ENCODE results near the gene ARV1. TPM values are rescaled to one million over a fixed set of nuclear protein-coding genes. Genes with fewer than 3 reads are reported as not detected.
"Not testable (repeated sequence)": the region's sequence is repeated elsewhere in the genome, so short reads cannot be mapped to it uniquely, and the experiment has no call there.

The ARV1 gene
- total RNA-seq, 1 donor from 2014 or later = 10.8 TPM

- no peak for DNase-seq (ENCODE audit: low spot score)
These were observed 40.8 kb downstream of the ARV1 start for GRCh38 chr1:231019711-231020110.

- DNase-seq (ENCODE audit: low spot score) = no peak
These were observed 41.3 kb downstream of the ARV1 start for GRCh38 chr1:231020139-231020601.

GRCh38 chr1:231020816-231021215, 41.9 kb downstream of the ARV1 start:
- DNase-seq (ENCODE audit: low spot score) = no peak

GRCh38 chr1:231021540-231022031, 42.7 kb downstream of the ARV1 start:
- no peak for DNase-seq (ENCODE audit: low spot score)

GRCh38 chr1:231022543-231022942, 43.6 kb downstream of the ARV1 start:
- not testable (repeated sequence) for DNase-seq (ENCODE audit: low spot score)

- no peak for DNase-seq (ENCODE audit: low spot score)
These were observed 44.3 kb downstream of the ARV1 start for GRCh38 chr1:231023150-231023549.

GRCh38 chr1:231026576-231026975, 47.7 kb downstream of the ARV1 start:
- DNase-seq (ENCODE audit: low spot score) = no peak

GRCh38 chr1:231027136-231027925, 48.4 kb downstream of the ARV1 start:
- DNase-seq (ENCODE audit: low spot score) = no peak

GRCh38 chr1:231027971-231028370, 49.1 kb downstream of the ARV1 start:
- DNase-seq (ENCODE audit: low spot score) = no peak

GRCh38 chr1:231028682-231029081, 49.8 kb downstream of the ARV1 start:
- DNase-seq (ENCODE audit: low spot score) = no peak

- DNase-seq (ENCODE audit: low spot score) = not testable (repeated sequence)
These were observed 50.4 kb downstream of the ARV1 start for GRCh38 chr1:231029247-231029646.

GRCh38 chr1:231029841-231030240, 50.9 kb downstream of the ARV1 start:
- DNase-seq (ENCODE audit: low spot score) = no peak

- DNase-seq (ENCODE audit: low spot score) = no peak
These were observed 54.1 kb downstream of the ARV1 start for GRCh38 chr1:231032963-231033362.

GRCh38 chr1:231035799-231036198, 56.9 kb downstream of the ARV1 start:
- no peak for DNase-seq (ENCODE audit: low spot score)

GRCh38 chr1:231036416-231036815, 57.5 kb downstream of the ARV1 start:
- DNase-seq (ENCODE audit: low spot score) = no peak

- peak; percentile 60 for DNase-seq (ENCODE audit: low spot score)
These were observed 59.0 kb downstream of the ARV1 start for GRCh38 chr1:231037585-231038517.

- DNase-seq (ENCODE audit: low spot score) = peak; percentile 47
These were observed 60.5 kb downstream of the ARV1 start for GRCh38 chr1:231039161-231040018.

GRCh38 chr1:231040019-231040799, 61.3 kb downstream of the ARV1 start, which contains the start of gene FAM89A:
TSS of gene FAM89A (minus strand) at chr1:231040254. CDS start at chr1:231040211, 43 bp downstream.
- DNase-seq (ENCODE audit: low spot score) = peak; percentile 40

GRCh38 chr1:231040800-231041718, 62.2 kb downstream of the ARV1 start:
- no peak for DNase-seq (ENCODE audit: low spot score)

All from umbilical cord (tissue), 2 donors.